ENCODE data around the gene CTIF.

The CTIF gene

GRCh38 chr18:48879008-48879431, 340.2 kb downstream of the CTIF start:
- DNase-seq = no peak

GRCh38 chr18:48880931-48881330, 342.1 kb downstream of the CTIF start:
- DNase-seq = no peak

- no peak for DNase-seq
Measured at GRCh38 chr18:48882379-48882778, 343.5 kb downstream of the CTIF start.

- no peak for DNase-seq
Measured at GRCh38 chr18:48884306-48884705, 345.5 kb downstream of the CTIF start.

- DNase-seq = no peak
Measured at GRCh38 chr18:48884771-48885170, 345.9 kb downstream of the CTIF start.

GRCh38 chr18:48885266-48885923, 346.6 kb downstream of the CTIF start:
- DNase-seq = no peak

- DNase-seq = no peak
Measured at GRCh38 chr18:48885924-48886400, 347.1 kb downstream of the CTIF start.

GRCh38 chr18:48886520-48887293, 347.9 kb downstream of the CTIF start:
- DNase-seq = no peak

GRCh38 chr18:48887294-48887904, 348.6 kb downstream of the CTIF start:
- DNase-seq = no peak

GRCh38 chr18:48887905-48888772, 349.3 kb downstream of the CTIF start:
- DNase-seq = no peak

GRCh38 chr18:48888773-48889080, 349.9 kb downstream of the CTIF start:
- DNase-seq = no peak

- no peak for DNase-seq
Measured at GRCh38 chr18:48889115-48889941, 350.5 kb downstream of the CTIF start.

- no peak for DNase-seq
Measured at GRCh38 chr18:48889981-48890762, 351.3 kb downstream of the CTIF start.

- DNase-seq = no peak
Measured at GRCh38 chr18:48891721-48892120, 352.9 kb downstream of the CTIF start.

- DNase-seq = no peak
Measured at GRCh38 chr18:48892146-48892855, 353.5 kb downstream of the CTIF start.

GRCh38 chr18:48893061-48893607, 354.3 kb downstream of the CTIF start:
- DNase-seq = no peak

- DNase-seq = no peak
Measured at GRCh38 chr18:48893608-48894600, 355.1 kb downstream of the CTIF start.

GRCh38 chr18:48894799-48895346, 356.0 kb downstream of the CTIF start:
- no peak for DNase-seq

Measured in amniotic stem cell (primary cell).